NCI-H2081 (cell line): Measurements from ENCODE around the gene CCDC93.
"Not testable (repeated sequence)": the region's sequence is repeated elsewhere in the genome, so short reads cannot be mapped to it uniquely, and the experiment has no call there.

Experiments
- DNase-seq, 2 experiments: peaks; one replicate each; lab custom pipeline; 2025; lab: John Stamatoyannopoulos, UW

Gene CCDC93

DNA sequence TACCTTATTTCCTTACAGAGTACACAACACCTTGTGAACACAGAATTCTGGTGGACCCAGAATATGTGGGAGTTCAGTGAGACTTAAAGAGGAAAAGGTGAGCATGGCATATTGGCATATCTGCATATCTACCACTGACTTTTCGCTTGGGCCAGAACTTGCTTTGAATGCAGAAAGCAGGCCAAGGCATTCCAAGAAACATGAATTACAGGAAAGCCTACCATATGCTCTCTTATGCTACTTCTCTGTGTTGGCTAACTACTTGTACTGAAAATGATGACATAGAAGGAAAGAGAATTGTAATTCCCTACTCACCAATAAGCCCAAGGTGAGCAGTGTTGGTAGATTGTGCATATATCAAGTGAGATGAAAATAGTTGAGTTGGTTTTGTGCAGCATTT is 31.4 kb upstream of the CCDC93 start:
- DNase-seq, result no peak

DNA sequence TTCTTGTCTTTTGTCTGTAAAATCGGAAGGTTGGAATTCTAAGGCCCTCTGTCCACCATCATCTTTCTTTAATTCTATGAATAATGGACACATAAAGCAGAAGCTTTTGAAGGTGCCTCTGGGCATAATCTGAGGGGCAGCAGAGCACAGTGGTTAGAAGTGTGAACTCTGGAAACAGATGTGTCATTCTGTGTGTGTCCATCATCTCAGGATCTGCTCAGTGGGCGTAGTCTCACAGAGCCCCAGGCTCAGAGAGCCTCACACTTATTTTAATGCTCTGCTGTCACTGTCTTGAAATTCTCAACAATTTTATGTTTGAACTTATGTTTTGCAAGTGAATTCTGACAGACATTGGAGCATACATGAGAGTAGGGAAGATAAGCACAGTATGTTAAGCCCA is 31.0 kb upstream of the CCDC93 start:
- DNase-seq, result no peak

DNA sequence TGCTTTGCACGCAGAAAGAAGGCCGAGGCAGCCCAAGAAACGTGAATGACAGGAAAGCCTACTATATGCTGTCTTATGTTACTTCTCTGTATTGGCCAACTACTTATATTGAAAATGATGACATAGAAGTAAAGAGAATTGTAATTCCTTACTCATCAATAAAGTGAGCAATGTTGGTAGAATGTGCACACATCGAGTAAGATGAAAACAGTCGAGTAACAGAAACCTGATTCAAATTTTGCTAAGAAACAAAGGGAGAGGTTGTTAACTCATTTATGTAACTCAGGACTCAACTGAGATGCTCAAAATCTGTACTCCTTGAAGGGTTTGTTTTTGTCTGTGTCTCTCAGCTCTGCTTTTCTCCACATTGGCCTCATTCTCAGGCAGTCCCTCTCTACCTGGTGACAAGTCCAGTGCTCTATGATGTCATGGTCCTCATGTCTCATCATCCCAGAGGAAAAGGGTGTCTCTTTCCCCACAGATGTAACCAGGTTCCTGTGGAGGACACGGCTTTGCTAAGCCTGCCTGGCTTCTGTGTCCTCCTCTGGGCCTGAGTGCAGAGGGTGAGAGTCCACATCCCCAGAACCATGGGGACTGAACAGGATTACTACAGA is 30.3 kb upstream of the CCDC93 start:
- no peak for DNase-seq

DNA sequence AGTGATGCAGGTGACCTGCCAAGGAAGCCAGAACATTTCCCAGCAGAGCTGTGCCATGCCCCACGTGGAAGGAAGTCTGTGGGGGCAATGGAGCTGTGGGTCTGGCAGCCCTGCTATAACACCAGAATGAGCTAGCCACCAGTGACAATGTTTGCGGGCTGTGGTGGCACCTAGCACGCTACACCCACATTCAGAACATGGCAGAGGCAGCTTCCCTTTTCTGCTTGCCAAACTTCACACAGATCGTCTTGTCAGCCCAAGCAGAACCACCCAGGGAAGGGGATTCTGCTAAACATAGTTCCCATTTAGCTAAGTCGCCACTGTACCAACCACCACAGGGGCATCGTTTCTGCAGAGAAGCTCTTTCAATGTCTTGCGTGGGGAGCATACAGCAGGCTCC is 27.0 kb upstream of the CCDC93 start:
- DNase-seq, result no peak

DNA sequence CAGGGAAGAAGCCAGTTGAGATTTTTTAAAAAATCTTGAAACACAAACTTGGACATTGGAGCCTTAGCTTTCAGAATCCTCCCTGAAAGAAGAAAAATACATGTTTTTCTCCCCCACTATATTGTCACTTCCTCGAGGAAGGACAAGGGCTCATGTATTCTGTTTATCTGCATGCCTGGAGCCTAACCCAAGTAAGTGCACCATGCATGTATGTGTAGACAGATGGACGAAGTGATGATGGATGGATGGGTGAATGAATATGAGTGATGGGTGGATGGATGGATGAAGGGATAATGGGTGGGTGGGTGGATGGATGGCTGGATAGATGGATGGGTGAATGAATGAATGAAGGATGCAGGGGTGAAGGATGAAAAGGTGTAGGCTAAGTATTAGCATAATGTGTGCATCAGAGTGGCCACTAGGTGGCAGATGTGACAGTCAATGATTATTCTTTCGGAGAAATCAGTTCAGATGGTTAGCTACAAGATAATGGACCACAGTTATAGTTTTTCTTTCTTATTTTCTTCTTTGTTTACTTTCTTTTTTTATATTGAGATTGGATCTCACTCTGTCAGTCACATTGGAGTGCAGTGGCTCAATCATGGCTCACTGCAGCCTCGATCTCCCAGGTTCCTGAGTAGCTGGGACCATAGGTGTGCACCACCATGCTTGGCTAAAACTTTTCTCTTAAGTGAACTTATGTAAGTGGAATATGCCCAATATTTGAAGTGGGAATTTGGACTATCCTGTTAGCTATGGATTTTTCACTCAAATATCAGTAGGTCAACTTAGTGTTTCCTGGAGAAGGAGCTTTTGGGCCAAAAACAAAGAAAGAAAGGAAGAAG is 18.5 kb upstream of the CCDC93 start:
- peak; percentile 10 to 18 for DNase-seq

DNA sequence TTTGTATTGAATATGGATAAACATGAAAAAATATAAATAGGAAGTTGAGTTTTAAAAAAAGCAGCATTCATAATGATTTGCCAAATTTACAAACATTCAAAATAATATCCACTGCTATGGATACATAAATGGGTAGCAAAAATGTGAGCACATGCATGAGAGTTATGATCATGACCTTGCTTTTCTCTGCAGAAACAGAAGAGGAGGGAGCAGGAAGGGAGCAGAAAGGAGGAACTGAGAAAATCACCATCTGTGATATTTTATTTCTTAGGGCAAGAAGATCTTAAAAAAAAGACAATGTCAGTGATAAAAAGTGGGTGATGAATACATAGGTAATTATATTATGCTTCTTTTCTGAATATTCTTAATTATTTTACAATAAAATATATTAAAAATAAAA is 17.7 kb upstream of the CCDC93 start:
- DNase-seq, result no peak

DNA sequence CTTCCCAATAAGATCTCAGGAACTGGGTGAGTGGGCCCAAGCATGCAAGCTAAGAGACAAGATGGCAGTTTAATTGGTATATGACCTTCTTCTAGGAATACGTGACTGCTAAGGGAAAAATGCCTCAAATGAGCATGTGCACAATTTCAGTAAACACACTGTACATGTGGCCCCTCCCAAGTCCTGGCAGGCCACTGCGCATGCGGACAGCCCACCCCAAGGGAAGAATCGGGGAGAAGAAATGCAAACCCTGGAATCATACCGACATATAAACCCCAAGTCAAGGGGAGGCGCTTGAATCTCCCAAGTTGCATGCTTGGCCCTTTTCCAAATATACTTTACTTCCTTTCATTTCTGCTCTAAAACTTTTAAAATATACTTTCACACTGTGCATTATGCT is 15.2 kb upstream of the CCDC93 start:
- DNase-seq, result no peak

DNA sequence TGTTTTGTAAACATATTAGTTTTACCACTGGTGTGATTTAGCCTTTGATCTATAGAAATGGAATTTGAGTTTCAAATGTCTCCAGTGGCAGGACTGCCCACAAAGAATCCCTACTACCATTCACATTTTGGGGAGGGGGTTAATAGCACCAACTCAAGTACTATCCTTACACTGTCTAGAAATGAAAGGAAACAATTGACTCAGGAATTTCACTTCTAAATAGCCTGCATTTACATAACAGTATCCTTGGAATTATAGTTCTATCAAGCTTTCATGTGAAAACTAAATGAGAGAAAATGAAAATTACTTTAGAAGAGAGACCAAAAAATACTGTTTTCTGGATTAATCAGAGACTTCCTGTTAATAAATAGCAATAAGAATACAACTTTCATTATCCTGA is 7.5 kb upstream of the CCDC93 start:
- no peak for DNase-seq

DNA sequence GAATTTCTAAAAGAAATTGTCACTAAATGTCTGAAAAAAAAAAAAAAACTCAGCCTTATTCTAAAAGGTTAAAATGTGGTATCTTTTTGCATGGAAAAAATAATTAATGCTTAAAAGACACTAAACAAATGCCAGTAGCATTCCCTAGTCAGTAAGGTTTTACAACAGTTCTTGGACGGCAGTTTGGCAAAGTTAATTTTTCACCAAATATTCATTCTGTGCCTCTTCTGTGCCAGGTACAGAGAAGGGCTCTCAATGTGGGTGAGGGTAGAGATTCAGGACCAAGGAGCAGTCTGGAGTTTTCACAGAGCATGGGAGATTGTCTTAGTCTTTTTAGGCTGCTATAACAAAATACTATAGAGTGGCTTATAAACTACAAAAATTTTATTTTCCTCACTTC is 6.0 kb upstream of the CCDC93 start:
- no peak for DNase-seq

DNA sequence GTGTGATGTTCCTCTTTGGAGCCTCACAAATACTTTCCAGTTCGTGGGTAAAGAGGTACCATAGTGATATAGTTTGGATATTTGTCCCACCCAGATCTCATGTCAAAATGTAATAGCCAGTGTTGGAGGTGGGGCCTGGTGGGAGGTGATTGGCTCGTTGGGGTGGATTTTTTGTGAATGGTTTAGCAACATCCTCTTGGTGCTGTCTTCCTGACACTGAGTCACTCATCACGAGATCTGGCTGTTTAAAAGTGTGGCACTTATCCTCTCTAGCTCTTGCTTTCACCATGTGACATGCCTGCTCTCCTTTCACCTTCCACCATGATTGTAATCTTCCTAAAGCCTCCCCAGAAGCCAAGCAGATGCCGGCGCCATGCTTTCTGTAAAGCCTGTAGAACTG is 3.0 kb upstream of the CCDC93 start:
- no peak for DNase-seq

DNA sequence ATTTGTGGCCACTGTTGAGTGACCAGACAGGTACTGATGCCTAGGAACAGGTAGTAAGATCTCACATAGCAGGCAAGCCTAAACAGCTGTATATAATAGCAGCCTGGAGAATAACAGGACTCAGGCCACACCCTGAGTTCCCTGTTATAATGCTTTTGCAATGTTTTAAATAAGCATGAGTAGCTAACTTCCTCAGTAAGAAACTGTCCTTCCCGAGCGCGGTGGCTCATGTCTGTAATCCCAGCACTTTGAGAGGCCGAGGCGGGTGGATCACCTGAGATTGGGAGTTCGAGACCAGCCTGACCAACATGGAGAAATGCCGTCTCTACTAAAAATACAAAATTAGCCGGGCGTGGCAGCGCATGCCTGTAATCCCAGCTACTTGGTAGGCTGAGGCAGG is 1.9 kb upstream of the CCDC93 start:
- not testable (repeated sequence) for DNase-seq

DNA sequence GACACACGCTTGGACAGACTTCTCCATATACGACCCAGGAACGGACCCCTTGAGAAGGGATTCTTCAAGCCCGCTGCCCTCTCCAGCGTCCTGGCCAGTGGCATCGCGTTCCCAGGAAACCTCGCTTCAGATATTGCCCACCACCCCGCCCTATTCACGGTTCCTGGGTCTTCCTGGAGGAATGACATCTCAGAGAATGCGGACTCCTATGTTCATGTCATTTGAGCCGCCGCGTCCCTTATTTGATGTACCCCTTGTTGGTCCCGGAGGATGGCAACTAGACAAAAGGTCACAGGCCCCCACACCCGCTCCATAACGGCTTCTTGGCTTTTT is 588 bp upstream of the CCDC93 start:
- DNase-seq, result no peak

DNA sequence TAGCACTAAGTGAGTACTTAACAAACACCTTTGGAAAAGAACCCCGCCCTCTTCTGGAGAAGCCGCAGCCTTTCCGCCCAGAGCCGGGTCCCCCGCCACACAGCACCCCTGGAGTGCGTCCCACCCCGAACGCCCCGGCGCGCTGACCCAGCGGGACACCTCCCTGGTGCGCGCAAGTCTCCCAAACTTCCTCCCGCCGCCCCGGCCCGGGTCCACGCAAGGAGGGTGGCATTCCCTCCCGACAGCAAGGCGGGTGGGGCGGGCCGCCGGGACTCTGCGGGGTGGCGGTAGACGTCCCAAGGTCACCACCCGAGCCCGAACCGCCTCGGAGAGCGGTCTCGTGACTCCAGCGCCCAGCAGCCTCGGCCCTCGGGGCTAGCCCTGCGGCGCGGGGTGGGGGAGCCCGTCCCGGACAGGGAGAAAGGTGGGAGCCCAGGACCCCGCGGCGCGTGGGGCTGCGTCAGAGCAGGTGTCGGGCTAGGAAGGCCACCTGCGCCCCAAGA is 598 bp downstream of the CCDC93 start:
- DNase-seq, result peak; percentile 22 to 27

DNA sequence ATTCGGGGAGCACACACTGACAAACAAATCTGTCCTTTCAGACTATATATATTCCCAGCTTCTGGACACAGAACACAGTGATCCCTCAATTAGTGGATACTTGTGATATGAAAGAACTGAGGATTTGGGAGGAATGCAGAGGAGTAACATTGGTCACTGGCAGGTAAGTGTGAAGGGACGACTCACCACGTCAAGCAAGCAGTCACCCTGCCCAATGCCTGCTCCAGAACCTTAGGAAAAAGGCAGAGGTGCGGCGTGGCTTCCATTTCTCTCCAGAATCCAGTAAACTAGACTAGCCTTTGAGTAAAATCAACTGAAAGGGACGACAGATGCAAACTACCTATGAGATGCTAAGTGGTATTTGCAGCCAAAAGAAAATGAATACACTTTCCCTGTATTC is 1.1 kb downstream of the CCDC93 start:
- DNase-seq, result no peak

DNA sequence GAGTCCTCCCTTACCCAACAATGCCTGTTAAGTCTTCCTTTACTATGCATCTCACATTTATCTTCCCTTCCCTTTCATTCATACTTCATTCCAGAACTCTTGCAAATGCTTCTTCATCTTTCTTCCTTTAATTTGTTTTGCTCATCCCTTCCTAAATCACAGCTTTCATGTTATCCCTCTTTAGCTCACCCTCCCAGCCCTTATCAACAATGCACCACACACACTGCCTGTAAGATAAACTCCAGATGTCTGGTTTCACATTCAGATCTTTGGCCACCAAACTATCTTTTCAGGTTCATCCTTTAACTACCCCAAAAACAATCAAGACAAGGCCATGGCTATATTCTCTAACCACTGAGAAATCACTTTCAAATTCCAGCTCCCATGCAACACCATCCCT is 3.4 kb downstream of the CCDC93 start:
- no peak for DNase-seq

DNA sequence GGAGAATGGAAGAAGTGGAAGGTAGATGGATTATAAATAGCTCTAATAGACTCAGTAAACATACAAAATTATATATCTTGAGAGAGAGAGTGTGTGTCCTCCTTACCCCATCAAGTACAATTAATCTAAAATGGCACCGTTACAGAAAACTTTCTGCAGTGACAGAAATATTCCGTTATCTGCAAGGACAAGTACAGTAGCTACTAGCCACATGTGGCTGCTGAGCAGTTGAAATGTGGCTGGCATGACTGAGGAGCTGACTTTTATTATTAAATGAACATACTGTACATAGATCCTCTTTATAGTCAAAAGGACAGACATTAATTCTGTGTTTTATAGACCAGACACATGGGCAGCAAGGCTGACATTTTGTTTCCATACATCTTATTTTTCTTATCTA is 7.0 kb downstream of the CCDC93 start:
- DNase-seq, result no peak

DNA sequence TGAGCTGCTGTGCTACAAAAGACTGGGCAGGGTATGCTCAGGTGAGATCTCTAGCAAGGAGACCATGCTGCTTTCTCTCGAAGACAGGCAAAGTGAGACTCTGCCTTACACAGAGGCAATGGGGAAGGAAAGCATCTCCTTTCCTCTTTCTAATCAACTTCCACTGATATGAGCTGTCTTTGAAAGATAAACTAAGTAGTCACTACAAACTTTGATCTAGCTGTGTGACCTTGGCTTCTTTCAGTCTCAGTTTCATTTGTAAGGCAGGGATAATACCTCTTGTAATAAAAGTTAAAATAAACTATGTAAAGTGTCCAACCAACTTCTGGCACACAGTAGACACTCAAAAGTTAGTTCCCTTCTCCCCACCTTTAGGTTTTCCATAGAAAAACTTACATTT is 7.5 kb downstream of the CCDC93 start:
- no peak for DNase-seq

DNA sequence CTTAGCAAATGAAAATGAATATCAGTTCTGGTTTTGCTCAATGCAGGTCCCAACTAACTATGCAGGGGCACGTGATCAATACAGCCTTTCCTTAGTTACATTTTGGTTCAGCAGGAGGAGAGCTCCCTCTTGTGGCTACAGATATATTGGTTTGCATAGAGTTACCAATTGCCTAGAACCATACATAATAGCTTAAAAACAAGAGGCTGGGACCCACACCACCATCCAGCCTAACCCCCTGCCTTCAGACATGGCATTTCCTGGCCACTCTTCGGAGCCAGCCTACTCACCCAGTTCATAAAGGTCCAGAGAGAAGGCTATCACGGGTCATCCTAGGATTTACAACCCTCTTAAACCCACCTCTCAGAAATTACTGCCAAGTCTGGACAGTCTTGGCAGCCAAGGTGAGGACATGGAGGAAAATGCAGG is 10.5 kb downstream of the CCDC93 start:
- DNase-seq, result peak; percentile 53 to 72

DNA sequence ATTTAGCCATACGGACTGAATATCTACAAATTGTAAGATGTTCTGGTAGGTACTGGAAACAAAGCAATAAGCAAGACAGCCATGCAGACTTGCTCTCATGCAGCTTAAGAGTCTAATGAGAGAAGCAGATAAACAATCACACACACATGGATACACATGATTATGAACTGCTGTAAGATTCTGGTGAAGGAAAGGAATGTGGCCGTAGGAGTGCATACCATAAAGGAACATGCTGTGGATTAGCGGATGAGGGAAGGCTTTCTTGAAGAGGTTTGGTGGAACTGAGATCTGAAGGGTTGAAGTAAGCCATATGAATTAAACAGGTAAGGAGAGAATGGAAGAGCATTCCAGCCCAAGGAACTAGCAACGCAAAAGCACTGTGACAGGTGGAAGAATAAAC is 13.8 kb downstream of the CCDC93 start:
- DNase-seq, result no peak

DNA sequence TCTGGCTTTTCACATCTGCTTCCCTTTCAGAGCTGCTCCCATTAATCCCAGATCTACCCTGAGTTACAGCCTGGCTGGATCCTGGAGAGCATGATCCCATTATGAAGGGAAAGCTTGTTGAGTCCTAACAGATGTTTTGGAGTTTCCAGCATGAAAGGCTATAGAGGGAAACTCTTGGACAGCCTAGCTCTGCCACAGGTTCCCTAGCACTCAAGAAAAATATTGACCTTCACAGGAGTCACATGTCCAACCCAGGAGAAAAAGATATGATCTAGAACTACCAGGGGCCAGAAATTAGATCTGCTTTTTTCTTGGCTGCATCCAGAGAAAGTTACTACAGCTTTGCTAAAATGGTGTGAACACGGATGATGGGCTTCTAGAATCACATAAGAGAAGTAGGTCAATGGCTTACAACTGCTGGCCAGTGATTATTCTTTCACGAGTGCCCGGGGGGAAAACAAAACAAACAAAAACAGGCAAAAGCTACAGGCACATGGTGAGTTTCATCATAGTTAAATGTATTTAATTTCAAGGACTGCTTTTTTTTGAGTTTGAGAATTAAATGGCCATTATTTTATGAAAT is 15.9 kb downstream of the CCDC93 start:
- DNase-seq, result no peak

DNA sequence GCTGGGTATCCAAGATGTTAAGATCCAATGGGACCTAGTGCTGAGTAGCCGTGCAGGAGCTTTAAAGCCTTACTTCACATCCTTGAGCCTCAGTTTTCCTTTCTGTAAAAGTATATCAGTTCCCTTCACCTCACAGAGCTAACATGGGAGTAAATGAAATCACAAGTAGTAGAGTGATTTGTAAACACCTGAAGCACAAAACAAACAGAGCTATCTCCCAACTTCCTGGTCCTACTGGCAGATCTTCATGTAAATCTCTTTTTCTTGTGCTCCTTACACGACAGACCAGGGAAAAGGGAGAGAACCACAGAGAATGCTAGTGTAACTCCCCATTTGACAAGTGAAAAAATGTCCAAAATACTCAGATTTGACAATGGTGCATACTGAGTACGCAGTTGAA is 17.3 kb downstream of the CCDC93 start:
- DNase-seq, result no peak

DNA sequence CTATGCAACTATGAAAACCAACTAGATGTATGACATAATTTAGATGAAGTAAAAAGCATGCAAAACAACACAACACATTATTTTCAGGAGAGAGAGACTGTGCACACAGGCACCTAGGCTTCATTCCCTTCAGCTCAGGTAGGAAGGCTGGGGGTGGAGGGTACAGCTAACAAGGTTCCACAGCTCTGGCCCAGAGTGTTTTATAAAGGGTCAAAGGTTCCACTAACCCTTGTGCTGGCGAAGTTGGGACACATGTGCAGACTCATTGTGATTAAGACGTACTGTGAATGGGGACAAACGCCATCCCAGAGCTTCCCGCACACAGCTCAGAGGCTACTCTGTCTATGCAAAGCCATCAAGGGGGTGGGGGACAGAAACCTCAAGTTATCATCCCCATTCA is 19.1 kb downstream of the CCDC93 start:
- DNase-seq, result no peak

DNA sequence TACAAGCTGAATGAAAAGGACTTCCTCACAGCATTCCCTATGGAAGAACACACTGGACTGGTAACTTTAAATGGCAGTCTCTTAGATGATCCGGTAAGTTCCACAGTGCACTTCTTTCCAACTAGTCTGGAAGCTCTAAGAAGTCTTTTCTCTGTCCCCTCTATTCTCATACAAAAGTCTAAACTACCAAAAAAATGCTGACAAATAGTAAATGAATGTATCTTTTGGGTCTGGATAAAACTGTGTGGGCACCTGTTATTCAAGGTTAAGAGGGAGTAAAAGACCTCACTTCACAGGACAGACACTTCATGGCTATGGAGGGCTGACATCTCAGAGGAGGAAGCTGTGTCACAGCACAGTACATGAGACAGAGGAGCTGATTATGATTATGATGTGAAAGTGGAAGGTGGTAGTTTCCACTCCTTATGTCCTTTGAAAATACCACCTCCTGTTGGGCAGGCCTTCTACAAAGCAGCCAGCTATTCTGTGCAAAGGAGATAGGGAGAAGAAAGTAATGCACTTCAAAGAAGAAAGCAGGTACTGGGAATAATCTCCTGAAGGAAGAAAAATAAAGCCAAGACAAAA is 23.9 kb downstream of the CCDC93 start:
- DNase-seq, result no peak
